HL-60/S4 treated with retinoic acid at 250 ng/mL for 4 days and 3 days (cell line): ENCODE measurements around the gene CXADR.

Source experiments
- in situ Hi-C: fragments of 300-500 bp; cut with MboI; formaldehyde crosslinking; loops from 2 replicates; pipeline ENCODE4 v1.7.0; 2022; ENCODE audit warnings: low sequenced_read_pairs

The CXADR gene

DNA sequence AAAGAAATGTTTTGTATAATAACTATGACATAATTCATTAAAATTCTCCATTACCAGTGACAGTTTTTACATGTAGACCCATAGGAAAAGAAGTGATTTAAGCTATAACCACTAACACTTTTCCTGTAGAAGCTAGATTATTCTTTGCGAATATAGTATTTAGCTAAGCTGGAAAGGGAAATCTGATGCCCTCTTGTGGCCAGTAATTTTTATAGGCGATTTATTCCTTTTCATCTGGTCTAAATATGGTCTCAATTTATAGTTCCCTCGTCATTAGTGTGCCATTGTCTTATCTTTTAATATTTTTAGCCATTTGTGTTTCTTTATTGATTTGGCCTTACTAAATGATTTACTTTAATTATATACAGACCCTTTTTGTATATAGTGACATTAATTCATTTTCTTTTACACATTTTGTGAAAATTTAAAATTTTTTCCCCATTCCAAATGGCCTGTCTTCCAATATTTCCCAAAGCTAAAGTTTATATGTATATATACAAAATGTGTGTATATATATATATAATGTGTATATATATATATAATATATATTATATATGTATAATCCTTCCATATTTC is 73.1 kb downstream of the CXADR start:
- in situ Hi-C loops: no loop called here

DNA sequence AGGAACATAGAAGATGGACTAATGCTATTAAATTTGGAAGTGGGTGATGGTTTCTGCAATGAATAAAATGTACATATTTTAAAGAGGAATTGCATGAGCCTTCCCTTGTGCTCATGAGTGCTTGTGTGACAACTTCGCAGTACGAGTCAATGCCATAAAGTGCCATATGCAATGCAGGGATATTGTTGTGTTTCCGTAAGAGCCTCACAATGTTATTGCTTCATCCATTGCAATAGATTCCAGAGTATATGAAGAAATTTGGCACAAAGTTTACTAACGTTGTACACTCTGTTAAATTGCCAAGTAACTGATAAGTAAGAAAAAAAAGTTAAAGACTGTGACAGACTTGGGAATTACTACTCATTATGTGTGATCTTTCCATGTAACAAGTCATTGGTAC is 77.6 kb downstream of the CXADR start:
- in situ Hi-C loops: no loop called here

- in situ Hi-C loops: no loop called here
Observed at GRCh38 chr21:17597680-17598079, 84.8 kb downstream of the CXADR start.

DNA sequence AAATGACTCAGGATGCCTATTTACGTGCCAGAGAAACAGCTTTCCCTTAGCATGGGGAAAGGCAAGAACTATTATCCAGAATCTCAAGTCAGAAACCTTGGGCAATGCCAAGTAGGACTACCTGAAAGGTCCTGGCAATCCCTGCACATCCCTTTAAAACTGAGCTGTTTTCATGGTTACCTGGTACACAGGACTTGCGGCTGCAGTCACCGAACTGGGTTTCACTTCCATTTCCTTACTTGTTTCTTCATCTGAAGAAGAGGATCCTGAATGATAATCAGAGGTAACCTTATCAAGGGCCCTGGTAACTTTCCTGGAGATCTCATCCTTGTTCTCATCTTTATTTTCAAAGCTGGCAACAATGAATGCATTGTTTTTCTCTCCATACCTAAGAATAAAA is 85.6 kb downstream of the CXADR start:
- in situ Hi-C loops: no loop called here

DNA sequence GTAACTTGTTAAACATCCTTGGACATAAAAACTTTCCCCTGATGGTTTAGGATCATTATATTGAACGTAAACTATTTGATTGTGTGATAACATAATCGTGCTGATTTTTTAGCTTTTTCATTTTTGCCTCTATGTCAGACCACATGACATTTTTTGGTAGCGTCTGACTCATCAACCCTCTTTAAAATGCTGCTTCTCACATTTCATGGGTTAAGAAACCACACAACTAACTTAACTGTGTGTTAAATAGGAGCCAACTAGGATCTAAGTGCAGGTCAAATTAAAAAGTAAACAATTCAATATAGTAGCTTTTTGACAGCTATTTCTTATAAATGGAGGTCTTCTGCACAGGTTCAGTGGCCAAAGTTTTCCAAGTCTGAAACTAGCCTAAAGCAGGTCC is 90.0 kb downstream of the CXADR start:
- in situ Hi-C loops: no loop called here

- in situ Hi-C loops: no loop called here
Observed at GRCh38 chr21:17607684-17608083, 94.8 kb downstream of the CXADR start.

DNA sequence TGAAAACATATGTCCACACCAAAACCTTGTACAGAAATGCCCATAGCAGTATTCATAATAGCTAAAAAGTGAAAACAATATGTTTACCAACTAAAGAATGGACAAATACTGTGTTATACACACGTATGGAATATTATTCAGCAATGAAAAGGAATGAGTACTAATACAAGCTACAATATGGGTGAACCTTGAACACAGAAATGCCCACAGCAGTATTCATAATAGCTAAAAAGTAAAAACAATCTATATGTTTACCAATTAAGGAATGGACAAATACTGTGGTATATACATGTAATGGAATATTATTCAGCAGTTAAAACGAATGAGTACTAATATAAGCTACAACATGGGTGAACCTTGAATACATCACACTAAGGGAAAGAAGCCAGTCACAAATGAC is 96.8 kb downstream of the CXADR start:
- in situ Hi-C loops: no loop called here

GRCh38 chr21:17610911-17611310 is 98.1 kb downstream of the CXADR start:
- in situ Hi-C loops: no loop called here

- in situ Hi-C loops: no loop called here
Observed at GRCh38 chr21:17611414-17612022, 98.7 kb downstream of the CXADR start.

DNA sequence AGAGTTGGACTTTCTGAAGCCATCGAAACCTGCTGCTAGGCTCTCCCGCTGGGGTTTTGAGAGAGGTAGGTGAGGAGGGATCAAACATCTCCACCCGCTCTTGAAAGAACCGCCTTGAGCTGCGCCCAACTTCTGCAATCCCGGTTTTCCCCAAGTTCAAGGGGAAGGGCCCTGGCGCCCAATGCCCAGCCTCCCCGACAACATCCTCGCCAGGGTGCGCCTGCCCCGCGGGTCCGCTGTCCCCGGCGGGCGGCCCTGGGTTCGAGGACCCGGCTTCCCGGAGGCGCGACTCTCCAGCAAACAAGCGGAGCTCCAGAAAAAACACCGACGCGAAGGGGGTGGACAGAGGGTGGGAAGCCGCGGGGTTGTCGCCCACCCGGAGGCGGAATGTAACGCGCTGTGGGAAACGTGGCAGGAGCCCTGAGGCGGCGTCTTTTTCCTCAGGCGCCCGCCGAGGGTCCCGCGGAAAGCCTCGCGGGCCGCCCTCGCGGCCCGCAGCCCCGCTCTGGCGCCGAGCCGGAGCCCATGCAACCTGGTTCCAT is 99.3 kb downstream of the CXADR start:
- in situ Hi-C loops: no loop called here

DNA sequence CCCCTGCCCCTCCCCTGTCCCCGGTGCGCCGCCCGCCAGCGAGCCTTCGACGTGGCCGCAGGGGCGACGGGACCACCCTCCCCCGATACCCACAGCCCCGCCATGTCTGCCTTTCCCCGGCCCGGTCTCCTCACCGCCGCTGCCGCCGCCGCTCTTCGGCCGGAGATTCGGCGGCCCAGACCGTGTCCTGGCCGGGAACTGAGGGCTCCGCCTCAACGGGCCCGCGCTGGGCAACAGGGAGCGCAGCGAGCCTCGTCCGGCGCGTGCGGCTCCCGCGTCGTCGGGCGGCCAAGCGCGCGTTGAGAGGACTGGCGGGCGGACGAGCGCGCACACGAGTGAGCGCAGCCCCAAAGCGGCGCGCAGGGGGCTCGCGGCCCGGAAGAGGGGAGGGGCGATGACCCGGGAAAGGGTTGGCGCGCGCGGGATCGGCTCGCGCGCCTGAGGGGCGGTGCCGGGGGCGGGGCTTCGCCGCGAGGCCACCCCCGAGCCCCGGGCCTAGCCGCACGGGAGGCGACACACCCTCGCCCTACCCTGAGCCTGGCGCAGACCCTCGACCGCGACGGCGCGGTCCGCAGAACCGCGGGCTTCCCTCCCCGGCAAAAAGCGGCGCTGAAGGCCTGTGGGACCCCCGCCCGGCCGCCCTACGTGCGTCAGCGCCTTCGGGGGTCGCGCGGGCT is 99.9 kb downstream of the CXADR start, which contains the start of gene BTG3:
TSS of gene BTG3 (minus strand) at position 337 of the 677 bp plus-strand sequence. CDS start 3,757 bp downstream, outside the sequence.
- in situ Hi-C loops: no loop called here

DNA sequence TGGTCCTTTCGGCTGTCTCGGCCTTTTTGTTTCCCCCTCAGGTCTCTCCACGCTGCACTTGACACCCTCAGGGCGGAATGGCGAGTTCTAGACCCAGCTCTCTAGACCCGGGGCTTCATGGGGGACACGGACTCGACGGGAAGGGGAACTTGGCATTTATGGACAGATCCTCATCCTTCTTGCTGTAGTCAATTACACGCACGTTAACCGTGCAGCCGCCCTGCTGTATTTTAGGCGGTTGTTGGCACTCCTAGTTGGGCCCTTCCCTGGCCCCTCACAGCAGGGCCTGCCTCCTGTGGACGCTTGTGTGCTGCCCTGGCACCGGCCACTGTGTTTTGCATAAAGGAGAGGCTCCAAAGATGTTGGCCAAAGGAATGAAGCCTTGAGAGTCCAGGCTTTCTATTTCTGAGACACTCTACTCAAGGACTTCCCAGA is 100.4 kb downstream of the CXADR start:
- in situ Hi-C loops: no loop called here

DNA sequence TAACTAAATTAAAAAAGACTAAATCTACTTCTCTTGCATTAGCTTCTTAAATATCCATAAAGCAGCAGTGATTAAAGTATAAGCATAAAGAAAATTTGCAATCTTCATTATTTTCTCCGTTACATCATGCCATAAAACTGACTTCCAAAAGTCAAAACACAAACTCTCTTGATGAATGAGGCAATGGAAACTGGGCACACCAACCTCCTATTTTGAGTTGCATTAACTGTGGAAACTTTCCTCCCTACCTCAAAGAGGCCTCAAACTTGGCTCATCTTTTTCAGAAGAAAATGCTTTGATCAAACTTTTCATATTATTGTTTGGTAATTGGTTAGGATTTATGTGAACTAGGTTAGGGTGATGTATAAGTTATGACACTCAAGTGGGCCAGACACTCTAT is 104.0 kb downstream of the CXADR start:
- in situ Hi-C loops: no loop called here

GRCh38 chr21:17622018-17622417 is 109.2 kb downstream of the CXADR start:
- in situ Hi-C loops: no loop called here

DNA sequence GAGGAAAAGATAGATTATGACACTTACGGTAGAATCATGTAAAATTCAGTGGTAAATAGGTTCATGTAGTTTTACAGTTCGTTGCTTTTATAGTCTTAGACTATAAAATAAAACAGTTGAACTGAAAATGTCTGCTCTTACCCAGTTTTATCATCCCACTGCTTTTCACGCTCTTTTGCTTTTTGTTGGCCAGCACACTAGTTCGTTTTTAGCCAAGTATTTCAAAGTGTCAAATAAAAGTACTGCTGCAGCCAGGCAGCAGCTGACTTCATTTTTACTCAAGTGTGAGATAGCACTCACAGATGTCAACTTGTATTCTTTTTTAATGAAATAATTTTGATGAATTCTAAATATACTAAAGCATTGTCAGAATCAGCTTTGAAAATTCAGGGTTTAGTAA is 118.4 kb downstream of the CXADR start:
- in situ Hi-C loops: no loop called here

DNA sequence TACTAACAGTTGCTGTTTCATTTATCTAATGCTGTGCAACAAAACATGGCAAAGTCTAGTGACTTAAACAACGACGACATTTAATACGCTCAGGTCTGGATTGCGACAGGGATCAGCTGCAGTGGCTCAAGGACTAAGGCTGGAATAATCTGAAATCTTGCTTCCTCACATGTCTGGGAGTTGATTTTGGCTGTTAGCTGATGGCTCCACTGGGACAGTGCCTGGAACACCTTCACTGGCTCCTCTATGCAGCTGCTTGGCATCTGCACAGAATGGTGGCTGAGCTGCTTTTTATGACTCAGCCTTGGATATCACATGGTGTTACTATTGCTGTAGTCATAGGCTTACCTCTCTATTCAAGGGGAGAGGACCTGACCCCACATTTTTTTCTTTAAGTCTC is 123.9 kb downstream of the CXADR start:
- in situ Hi-C loops: no loop called here

DNA sequence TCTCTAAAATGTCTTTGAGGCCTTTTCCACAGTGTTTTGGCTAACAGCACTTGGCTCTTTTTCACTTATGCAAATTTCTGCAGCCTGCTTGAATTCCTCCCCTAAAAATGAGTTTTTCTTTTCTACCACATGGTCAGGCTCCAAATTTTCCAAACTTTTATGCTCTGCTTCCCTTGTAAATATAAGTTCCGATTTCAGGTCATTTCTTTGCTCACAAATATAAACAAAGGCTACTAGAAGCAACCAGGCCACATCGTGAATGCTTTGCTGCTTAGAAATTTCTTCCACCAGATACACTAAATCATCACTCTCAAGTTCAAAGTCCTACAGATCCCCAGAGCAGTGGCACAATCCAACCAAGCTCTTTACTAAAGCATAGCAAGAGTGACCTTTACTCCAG is 128.0 kb downstream of the CXADR start:
- in situ Hi-C loops: no loop called here
